ENCODE data around the gene CCDC152. TPM values are rescaled to one million over a fixed set of nuclear protein-coding genes. Genes with fewer than 3 reads are reported as not detected.

The CCDC152 gene
- total and polyA plus RNA-seq, 2 of the 13 experiments (the other 11 are each of a cell fraction or from before 2014, with no cell fraction given): 0.20 to 0.36 TPM

DNA sequence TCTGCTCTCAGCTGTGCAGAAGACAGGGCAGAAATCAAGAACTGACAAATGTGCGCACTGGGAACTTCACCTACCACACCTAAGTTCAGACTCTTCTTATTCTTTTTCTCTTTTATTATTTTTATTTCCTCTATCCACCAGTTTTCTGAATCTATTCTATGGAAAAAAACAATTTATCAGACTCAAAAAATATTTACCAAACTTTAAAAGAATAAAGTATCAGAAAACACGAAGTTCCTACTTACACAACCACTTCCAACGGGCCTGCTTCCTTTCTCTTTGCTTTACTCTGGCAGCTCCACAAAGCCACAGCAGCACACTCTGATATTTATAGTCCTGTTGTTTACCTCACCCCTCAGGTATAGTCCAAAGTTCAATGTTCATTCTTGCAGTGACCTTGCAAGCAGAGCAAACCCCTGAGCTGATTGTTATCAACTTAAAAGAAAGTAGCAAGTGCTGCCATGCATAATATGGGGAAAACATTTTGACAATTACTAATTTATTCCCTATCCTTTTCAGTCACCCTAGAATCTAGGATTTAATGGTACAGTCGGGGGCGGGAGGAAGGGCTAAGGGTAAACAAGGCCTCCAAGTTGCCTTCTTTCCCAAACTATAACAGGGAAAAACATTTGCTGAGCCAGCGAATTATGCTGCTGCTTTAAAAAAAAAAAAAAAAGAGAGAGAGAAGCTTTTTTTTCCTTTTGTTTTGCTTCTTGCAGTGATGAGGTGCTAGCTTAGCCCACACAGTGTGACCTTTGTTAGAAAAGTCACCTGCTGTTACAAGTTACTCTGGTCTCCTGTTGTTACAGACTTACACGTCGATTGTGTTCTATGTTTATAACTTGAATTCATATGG, 55.2 kb downstream of the CCDC152 start, which contains the start of gene SELENOP (continued):
- TF ChIP-seq, protein P1, sequence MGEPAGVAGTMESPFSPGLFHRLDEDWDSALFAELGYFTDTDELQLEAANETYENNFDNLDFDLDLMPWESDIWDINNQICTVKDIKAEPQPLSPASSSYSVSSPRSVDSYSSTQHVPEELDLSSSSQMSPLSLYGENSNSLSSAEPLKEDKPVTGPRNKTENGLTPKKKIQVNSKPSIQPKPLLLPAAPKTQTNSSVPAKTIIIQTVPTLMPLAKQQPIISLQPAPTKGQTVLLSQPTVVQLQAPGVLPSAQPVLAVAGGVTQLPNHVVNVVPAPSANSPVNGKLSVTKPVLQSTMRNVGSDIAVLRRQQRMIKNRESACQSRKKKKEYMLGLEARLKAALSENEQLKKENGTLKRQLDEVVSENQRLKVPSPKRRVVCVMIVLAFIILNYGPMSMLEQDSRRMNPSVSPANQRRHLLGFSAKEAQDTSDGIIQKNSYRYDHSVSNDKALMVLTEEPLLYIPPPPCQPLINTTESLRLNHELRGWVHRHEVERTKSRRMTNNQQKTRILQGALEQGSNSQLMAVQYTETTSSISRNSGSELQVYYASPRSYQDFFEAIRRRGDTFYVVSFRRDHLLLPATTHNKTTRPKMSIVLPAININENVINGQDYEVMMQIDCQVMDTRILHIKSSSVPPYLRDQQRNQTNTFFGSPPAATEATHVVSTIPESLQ (CRISPR knock-in tag; conservative IDR thresholded peaks at IDR 0.05): peak; percentile 9; the same call in 1 of the 2 replicates
- no peak; the same call in 1 of the 2 replicates for TF ChIP-seq SSRP1 (CRISPR knock-in tag; IDR thresholded peaks at IDR 0.05)
- no peak for TF ChIP-seq FOXC1 (CRISPR knock-in tag; IDR thresholded peaks at IDR 0.05; ENCODE audit: borderline replicate concordance)
- no peak for TF ChIP-seq ZNF562 (CRISPR knock-in tag; IDR thresholded peaks at IDR 0.05; ENCODE audit: borderline replicate concordance)
- TF ChIP-seq RFXANK (CRISPR knock-in tag; IDR thresholded peaks at IDR 0.05): 0 out of 2 replicates have a peak, but pooled peaks have one; percentile 50
- TF ChIP-seq SP5 (CRISPR knock-in tag; IDR thresholded peaks at IDR 0.05; ENCODE audit: borderline replicate concordance, low read depth): peak; percentile 23; the same call in 1 of the 2 replicates
- TF ChIP-seq CREM (IDR thresholded peaks at IDR 0.05): peak; percentile 87
- TF ChIP-seq CREM (CRISPR knock-in tag; IDR thresholded peaks at IDR 0.05): no peak
- TF ChIP-seq, protein P2, sequence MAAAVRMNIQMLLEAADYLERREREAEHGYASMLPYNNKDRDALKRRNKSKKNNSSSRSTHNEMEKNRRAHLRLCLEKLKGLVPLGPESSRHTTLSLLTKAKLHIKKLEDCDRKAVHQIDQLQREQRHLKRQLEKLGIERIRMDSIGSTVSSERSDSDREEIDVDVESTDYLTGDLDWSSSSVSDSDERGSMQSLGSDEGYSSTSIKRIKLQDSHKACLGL (CRISPR knock-in tag; IDR thresholded peaks at IDR 0.05): no peak
- peak; percentile 86 for TF ChIP-seq TBL1XR1 (IDR thresholded peaks at IDR 0.05; ENCODE audit: borderline replicate concordance, low read length, partially characterized antibody)
- no peak for TF ChIP-seq ZNF367 (CRISPR knock-in tag; IDR thresholded peaks at IDR 0.05; ENCODE audit: borderline replicate concordance)
- no peak for TF ChIP-seq HOXA9 (CRISPR knock-in tag; IDR thresholded peaks at IDR 0.05; ENCODE audit: borderline replicate concordance)
- peak; percentile 85; the same call in 1 of the 2 replicates for TF ChIP-seq SATB2 (CRISPR knock-in tag; IDR thresholded peaks at IDR 0.05)
- TF ChIP-seq ZNF124 (CRISPR knock-in tag; IDR thresholded peaks at IDR 0.05): 0 out of 2 replicates have a peak, but pooled peaks have one; percentile 21
- TF ChIP-seq, protein P3, sequence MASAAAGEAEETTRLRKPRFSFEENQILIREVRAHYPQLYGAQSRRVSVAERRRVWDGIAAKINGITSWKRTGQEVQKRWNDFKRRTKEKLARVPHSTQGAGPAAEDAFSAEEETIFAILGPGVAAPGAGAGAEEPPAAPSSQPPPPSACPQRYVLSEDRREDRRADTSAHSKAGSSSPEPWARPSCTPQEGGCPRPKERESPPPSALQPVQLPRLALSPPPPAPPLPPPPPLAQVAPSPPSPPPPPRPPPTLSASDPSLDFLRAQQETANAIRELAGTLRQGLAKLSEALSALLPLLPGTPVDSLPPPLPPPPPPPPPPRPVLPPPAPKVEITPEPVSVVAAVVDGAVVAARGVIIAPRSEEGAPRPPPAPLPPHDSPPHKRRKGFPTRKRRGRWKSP (CRISPR knock-in tag; IDR thresholded peaks at IDR 0.05): no peak
- no peak for TF ChIP-seq NFATC3 (CRISPR knock-in tag; IDR thresholded peaks at IDR 0.05)
- TF ChIP-seq JUN (CRISPR knock-in tag; IDR thresholded peaks at IDR 0.05): peak; percentile 47; the same call in 1 of the 2 replicates
- TF ChIP-seq, protein P4, sequence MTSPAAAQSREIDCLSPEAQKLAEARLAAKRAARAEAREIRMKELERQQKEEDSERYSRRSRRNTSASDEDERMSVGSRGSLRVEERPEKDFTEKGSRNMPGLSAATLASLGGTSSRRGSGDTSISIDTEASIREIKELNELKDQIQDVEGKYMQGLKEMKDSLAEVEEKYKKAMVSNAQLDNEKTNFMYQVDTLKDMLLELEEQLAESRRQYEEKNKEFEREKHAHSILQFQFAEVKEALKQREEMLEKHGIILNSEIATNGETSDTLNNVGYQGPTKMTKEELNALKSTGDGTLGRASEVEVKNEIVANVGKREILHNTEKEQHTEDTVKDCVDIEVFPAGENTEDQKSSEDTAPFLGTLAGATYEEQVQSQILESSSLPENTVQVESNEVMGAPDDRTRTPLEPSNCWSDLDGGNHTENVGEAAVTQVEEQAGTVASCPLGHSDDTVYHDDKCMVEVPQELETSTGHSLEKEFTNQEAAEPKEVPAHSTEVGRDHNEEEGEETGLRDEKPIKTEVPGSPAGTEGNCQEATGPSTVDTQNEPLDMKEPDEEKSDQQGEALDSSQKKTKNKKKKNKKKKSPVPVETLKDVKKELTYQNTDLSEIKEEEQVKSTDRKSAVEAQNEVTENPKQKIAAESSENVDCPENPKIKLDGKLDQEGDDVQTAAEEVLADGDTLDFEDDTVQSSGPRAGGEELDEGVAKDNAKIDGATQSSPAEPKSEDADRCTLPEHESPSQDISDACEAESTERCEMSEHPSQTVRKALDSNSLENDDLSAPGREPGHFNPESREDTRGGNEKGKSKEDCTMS (CRISPR knock-in tag; conservative IDR thresholded peaks at IDR 0.05): no peak
- TF ChIP-seq, protein P5, sequence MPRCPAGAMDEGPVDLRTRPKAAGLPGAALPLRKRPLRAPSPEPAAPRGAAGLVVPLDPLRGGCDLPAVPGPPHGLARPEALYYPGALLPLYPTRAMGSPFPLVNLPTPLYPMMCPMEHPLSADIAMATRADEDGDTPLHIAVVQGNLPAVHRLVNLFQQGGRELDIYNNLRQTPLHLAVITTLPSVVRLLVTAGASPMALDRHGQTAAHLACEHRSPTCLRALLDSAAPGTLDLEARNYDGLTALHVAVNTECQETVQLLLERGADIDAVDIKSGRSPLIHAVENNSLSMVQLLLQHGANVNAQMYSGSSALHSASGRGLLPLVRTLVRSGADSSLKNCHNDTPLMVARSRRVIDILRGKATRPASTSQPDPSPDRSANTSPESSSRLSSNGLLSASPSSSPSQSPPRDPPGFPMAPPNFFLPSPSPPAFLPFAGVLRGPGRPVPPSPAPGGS (CRISPR knock-in tag; IDR thresholded peaks at IDR 0.05): no peak
- TF ChIP-seq ZNF570 (CRISPR knock-in tag; IDR thresholded peaks at IDR 0.05; ENCODE audit: borderline replicate concordance): no peak

Data from HepG2 (cell line).